ENCODE data around the gene THSD8. TPM values are rescaled to one million over a fixed set of nuclear protein-coding genes. Genes with fewer than 3 reads are reported as not detected.

The THSD8 gene
- total RNA-seq, 1 donor from 2014 or later: not detected

DNA sequence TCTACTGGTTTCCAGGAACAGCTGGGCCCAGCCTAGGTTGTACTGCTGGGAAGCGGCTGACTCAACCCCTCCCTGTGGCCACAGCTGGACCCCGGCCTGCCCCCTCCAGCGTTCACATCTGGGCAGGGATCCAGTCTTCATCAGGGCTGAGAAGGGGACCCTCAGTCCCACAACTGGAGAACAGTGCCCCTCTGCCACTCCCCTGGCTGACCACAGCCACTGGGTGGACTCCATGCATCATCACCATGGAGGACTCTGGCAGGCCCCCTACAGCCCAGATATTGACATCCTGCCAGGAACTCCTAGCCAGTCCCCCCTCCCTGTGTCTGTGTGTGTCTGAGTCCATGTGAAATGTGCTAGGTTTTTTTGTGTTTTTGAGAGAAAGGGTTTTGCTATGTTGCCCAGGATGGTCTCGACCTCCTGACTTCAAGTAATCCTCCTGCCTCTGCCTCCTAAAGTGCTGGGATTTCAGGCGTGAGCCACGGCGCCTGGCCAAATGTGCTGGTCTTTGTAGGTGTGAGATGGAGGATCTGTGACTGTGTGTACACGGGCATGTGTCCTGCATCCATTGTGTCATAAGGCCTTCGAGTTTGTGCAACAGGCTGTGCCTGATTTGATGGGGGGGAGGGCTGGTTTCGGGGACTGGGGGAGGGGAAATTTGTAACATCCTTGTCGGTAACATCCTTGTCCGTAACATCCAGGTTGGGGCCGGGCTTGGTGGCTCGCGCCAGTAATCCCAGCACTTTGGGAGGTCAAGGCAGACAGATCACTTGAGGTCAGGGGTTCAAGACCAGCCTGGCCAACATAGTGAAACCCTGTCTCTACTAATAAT, 22.5 kb upstream of the THSD8 start:
- no peak for DNase-seq (ENCODE audit: extremely low read depth, low read depth, low spot score)

- no peak for DNase-seq (ENCODE audit: extremely low read depth, low read depth, low spot score)
Measured at GRCh38 chr19:12782174-12782423, 19.8 kb upstream of the THSD8 start.

DNA sequence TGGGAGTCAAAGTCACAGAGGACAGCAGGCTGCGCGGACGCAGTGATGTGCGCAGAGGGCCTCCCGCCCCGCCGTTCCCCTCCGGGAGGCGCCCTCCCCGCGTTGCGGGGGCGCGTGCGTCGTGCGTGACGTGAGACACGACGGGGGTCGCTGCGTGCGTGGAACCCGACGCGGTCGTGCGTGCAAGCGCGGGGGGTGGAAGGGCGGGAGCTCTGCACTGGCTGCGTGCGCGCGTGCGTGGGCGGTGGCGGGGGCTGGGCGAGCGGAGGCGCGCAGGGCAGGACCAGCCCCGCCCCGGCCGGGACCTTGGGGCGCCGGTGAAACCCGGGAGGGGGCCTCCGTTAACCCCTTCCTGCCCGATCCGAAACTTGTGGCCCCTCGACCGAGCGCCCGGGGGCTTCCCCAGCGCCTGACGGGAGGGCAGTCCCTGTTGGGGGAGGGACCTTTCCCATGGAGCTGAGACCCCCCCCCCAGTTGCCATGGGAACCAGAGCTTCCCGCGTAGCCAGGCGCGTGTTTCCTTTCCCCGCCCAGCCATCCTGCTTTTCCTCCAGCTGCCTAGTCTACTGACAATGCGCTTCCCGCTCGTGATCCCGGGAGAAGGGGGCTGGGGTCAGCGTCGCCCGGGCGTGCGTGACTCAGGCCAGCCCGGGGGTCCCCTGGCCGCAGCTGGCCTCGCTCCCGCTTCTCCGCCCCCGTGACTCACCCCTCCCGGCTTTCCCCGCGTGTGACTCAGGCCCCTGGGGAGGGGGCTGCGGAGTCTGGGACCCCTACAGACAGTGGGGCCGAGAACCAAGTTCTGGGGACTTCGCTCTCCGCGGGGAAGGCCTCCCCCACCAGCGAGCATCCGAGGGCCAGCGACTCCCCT, 19.2 kb upstream of the THSD8 start:
- DNase-seq (ENCODE audit: extremely low read depth, low read depth, low spot score): no peak

GRCh38 chr19:12783291-12783848, 18.5 kb upstream of the THSD8 start:
- DNase-seq (ENCODE audit: extremely low read depth, low read depth, low spot score): no peak

DNA sequence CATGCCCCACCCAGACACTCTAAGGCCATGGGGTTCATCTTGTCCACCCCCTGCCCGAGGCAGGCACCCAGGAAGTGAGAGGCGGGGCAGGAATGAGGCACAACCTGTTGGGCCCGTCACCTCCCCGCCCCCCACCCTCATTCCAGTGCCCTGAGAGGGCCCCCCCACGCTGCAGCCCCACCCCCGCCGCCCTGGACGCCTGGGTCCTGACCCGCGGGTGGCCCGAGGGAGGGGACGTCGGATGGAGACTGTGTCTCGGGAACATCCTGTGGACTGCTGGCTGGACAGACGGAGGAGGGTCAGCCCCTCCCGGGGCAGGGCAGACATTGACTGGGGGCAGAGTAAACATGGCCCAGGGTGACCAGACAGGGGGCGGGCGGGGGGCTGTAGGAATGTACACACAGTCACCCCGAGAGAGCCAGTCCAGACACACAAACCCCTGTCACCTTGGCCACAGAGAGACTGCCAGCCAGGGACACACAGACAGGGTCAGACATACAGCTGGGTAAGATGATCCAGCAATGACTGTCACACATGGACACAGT, 17.9 kb upstream of the THSD8 start:
- no peak for DNase-seq (ENCODE audit: extremely low read depth, low read depth, low spot score)

DNA sequence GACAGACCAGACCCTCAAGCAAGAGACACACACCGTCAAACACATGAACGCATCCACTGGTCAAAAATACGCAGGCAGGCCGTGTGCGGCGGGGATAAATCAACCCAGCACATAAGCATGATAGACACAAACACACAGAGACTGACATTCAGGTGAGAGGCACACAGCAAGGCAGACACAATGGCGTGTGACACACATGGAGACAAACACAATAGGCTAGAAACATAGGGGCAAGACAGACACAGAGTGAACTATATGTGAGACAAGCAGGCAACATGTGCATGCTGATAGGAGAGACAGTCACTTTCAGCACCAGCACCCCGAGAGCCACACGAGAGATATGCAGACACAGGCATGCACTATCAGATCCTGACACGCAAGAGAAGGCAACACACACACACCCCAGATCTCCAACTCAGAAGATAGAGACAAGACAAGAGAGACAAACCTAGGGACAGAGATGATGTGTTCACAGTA, 17.4 kb upstream of the THSD8 start:
- DNase-seq (ENCODE audit: extremely low read depth, low read depth, low spot score): no peak

DNA sequence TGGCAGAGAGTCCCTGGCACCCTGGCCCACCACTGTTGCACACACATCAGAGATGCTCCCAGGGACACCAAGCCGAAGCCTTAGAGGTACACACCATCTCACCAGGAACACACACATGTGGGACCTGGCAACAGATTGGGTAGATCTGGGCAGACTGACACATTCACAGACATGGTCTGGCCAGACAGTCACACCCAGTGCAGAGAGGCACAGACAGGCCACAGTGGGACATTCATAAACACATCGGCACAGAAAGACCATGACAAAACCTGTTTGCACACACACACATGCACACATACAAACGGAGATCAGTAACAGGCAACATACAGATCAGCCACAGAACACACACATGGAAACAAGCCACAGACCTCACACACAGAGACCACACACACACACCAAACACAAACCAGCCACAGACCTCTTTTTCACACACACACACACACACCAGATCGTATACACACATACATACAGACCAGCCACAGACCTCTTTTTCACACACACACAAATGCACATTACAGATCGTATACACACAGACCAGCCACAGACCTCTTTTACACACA, 16.9 kb upstream of the THSD8 start:
- no peak for DNase-seq (ENCODE audit: extremely low read depth, low read depth, low spot score)

DNA sequence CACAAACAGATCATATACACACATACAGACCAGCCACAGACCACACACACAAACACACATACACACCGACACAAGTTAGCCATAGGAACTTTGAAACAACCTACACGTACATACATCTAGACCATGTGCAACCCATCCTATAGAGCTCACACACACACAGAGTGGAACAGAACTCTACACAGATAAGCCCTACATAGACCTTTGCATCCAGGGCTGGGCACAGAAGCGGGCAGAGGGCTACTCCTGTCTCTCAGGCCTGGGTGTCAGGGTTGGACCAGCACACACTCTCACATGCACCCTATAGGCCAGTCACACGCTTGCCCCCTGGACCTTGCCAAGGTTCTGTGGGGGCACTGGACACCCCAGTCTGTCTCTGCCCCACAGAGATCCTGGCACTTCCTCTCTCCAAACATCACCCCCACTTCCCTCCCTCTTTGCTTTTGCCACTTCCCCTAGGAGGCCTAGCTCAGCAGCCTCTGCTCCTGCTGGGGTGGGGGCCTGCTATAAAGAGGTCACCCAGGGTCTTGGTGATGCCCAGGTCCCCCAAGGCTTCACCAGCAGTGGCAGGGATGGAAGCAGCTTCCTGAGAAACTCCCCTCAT, 16.3 kb upstream of the THSD8 start:
- DNase-seq (ENCODE audit: extremely low read depth, low read depth, low spot score): no peak

DNA sequence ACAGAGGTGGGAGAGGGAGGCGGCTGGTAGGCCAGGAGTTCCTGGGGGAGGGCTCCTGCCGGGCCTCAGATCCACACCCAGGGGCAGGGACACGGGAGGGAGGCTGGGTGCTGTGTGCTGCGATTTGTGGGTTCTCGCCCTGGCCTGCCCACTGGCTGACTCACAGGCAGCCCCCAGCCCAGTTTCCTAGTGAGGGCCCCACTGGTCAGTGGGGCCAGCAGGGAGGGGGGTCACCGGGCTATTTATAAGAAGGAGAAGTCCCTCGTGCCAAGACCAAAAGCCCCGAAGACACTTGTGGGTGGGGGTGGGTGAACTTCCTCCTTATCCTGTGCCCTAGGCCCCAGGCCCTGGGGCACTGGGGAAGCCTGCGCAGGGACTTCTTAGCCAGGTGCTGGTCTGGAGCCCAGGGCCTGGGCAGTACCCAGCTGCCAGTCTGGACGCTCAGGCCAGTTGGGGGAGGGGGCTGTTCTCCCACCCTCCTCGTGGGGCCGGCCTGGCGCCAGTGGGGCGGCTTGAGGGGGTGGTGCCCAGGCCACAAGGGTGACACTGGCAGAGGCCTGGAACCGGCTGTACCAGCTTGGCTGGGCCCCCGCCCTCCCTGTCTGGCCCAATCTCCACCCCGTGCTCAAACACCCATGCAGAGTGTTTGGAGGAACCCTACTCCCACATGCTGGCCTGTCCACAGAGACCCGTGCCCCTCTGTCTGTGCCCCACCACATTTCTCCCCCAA, 15.6 kb upstream of the THSD8 start:
- DNase-seq (ENCODE audit: extremely low read depth, low read depth, low spot score): no peak

- DNase-seq (ENCODE audit: extremely low read depth, low read depth, low spot score): no peak
Measured at GRCh38 chr19:12786952-12787351, 14.9 kb upstream of the THSD8 start.

DNA sequence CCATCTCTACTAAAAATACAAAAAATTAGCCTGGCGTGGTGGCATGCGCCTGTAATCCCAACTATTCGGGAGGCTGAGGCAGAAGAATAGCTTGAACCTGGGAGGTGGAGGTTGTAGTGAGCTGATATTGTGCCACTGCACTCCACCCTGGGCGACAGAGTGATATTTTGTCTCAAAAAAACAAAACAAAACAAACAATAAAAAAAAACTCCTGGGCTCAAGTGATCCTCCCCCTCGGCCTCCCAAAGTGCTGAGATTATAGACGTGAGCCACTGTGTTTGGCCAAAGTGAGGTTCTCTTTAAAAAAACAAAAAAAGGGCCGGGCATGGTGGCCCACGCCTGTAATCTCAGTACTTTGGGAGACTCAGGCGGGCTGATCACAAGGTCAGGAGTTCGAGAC, 14.4 kb upstream of the THSD8 start:
- no peak for DNase-seq (ENCODE audit: extremely low read depth, low read depth, low spot score)

DNA sequence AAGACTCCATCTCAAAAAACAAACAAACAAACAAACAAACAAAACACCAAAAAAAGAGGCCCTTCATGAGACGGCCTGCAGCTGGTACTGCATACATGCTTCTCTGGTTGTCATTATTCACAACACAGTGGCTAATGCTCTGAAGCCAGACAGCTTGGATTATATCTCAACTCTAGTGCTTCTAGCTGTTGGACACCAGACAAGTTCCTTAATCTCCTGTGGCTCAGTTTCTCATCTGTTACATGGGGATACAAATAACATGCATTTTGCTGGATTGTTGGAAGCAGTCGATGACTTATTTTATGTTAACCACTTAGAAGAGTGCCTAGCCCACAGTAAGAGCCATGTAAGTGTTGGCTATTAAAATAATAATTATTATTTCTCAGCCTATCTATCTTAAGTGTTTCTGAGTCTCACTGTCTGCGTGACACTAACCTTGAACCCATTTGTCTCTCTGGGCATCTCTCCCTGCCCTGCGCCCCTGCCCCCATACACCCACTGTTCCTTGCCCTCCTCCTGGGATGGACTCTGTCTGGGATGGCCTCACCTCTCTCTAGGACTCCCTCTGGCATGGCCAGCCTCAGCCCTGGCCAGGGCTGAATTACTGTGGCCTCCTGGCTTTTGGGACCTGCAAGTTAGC, 13.7 kb upstream of the THSD8 start:
- no peak for DNase-seq (ENCODE audit: extremely low read depth, low read depth, low spot score)

- DNase-seq (ENCODE audit: extremely low read depth, low read depth, low spot score): no peak
Measured at GRCh38 chr19:12788682-12789097, 13.2 kb upstream of the THSD8 start.

DNA sequence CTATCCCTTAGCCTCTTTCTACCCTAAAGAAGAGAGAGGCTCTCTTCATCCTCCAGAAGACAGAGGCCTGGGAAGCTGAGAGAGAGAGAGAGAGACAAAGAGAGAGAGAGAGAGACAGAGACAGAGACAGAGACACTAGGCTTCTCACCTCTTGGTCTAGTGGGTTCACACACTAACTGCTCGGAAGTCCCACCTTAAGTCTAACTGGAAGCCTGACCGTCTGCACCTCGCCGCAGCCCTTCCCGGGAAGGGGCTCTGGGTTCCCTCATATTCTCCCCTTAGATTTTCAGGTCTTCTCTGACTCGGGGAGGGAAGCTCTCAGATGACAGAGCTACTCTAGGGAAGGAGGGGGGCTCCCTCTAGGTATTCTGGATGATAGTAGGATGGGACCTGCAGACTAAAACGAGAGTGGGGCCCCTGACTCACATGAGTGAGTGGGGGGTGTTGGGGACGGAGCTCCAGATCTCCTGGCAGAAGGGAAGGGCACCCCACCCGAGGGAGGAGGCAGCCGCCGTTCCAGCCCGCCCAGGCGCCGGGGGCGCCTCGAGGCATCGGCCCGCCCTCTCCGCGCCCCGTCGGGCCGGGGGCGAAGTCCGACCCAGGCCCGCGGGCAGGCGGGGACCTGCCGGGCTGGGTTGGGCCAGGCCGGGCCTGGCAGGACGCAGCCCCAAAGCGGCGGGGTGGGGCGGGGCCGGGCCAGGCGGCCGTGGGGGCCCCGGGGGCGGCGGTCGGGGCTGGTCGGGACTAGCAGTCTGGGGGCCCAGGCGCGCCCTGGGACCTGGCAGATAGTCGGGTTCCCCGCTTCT, 12.6 kb upstream of the THSD8 start:
- DNase-seq (ENCODE audit: extremely low read depth, low read depth, low spot score): no peak

DNA sequence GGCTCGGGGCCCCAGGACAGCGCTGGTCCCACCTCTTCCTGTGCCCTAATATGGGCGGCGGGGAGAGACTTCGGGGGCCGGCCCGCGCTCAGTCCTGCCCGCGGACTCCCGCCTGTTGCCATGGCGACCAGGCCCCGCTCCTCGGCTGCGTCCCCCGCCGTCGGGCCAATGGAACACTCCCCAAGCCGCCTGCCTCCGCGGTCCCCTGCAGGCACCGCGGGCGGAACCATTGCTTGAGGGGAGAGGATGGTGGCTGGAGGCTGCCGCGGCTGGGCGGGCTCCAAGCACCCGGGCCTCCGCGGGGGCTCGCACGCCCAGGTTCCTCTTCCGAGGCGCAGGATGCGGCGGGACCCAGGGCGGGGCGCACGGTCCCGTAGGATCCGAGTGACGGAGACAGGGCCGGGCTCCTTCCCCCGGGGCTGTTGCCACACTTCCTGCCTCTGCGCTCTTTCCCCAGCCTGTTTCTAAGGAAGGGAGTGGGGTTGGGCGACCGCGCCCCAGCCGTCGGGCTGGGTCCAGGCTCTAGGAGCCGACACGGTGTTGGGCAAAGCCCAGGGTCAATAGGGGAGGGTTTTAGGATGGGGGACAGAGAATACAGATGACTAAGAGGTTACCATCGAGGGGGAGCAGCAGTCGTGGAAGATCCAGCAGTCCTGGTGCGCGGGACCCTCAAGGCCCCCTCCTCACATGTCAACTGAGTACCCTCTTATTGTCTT, 11.8 kb upstream of the THSD8 start:
- no peak for DNase-seq (ENCODE audit: extremely low read depth, low read depth, low spot score)

DNA sequence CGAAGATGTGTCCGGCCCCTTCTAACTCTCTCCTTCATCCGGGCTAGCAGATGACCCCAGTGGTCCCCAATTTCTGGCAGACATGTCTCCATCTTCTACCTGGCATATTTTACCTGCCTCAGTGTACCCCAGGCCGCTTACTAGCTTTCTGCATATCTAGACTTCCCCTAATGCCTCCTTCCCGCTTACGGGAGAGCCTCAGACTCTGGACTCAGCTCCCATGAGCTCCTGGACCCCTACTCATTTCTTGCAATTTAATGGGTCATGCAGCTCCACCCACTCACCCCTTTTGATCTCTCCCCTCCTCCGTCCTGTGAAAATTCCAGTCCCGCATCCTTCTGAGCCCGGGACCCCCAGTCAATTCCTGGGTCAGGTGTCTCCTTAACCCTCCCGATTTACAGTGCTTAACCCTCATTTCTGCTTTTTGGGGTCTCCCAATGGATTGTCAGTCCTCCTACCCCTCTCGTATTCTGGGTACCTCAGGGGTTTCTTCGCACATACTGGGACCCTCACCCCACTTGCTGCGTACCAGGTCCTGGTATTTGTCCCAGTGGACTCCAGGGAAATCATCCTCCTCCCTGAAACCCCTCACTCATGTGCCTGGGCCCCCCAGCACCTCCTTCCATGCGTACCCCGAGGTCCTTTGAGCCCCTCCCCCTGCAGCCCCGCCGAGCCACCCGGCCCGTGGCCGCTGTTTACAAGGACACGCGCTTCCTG, 11.1 kb upstream of the THSD8 start:
- DNase-seq (ENCODE audit: extremely low read depth, low read depth, low spot score): no peak

DNA sequence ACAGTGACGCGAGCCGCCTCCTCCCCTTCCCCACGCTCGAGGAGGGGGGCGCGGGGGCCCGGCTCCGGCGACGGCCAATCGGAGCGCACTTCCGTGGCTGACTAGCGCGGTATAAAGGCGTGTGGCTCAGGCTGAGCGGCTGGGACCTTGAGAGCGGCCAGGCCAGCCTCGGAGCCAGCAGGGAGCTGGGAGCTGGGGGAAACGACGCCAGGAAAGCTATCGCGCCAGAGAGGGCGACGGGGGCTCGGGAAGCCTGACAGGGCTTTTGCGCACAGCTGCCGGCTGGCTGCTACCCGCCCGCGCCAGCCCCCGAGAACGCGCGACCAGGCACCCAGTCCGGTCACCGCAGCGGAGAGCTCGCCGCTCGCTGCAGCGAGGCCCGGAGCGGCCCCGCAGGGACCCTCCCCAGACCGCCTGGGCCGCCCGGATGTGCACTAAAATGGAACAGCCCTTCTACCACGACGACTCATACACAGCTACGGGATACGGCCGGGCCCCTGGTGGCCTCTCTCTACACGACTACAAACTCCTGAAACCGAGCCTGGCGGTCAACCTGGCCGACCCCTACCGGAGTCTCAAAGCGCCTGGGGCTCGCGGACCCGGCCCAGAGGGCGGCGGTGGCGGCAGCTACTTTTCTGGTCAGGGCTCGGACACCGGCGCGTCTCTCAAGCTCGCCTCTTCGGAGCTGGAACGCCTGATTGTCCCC, 10.4 kb upstream of the THSD8 start, which contains the start of gene JUNB:
Gene JUNB, plus strand, starts transcription at position 142 of the 706 bp plus-strand sequence. Its CDS starts 286 bp downstream, at position 428.
- no peak for DNase-seq (ENCODE audit: extremely low read depth, low read depth, low spot score)

Data from glomerular endothelial cell (primary cell).